Stomach (tissue), 9 donors: ENCODE data around the gene PEPD. TPM values are rescaled to one million over a fixed set of nuclear protein-coding genes. Genes with fewer than 3 reads are reported as not detected.

Experiments used
- DNase-seq, 2 donors: peaks; one replicate each; pipeline versions ENCODE4 v3.0.0 to v3.0.0-alpha.2; 2013 to 2019
- H3K27ac ChIP-seq, 5 donors: fragments of 200-600 bp in 4 of 5; sonication (generic) in 4 of 5; one replicate each; pipeline ENCODE4 v1.5.1; 2013 to 2019; ENCODE audit warnings: mild to moderate bottlenecking in 1 of 5, moderate library complexity in 1 of 5
- H3K27me3 ChIP-seq, 3 donors: fragments of 200-600 bp; sonication (generic); one replicate each; pipeline ENCODE4 v1.5.1; 2017 to 2019; ENCODE audit warnings: mixed run types in 1 of 3
- H3K36me3 ChIP-seq, 4 donors: fragments of 200-600 bp; sonication (generic); 1 replicate in 3 of 4; 2 replicates in 1 of 4; pipeline ENCODE4 v1.5.1; 2016 to 2019
- H3K4me1 ChIP-seq, 4 donors: fragments of 200-600 bp; sonication (generic); one replicate each; pipeline ENCODE4 v1.5.1; 2016 to 2019
- H3K4me3 ChIP-seq, 4 donors: fragments of 200-600 bp; sonication (generic) in 3 of 4; one replicate each; pipeline ENCODE4 v1.5.1; 2016 to 2019; ENCODE audit warnings: mild to moderate bottlenecking in 1 of 4
- H3K9me3 ChIP-seq, 4 donors: fragments of 200-600 bp; sonication (generic); one replicate each; pipeline ENCODE4 v1.5.1; 2016 to 2019
- EP300 ChIP-seq: sonication (generic); formaldehyde crosslinking; IDR thresholded peaks from one replicate; pipeline ENCODE4 v1.6.1; 2017; ENCODE audit warnings: antibody characterized with exemption
- POLR2A ChIP-seq, 4 donors: fragments of 450-650 bp; IDR thresholded peaks; one replicate each; pipeline ENCODE4 v1.6.1; 2016; ENCODE audit warnings: antibody characterized with exemption in 4 of 4, control low read depth in 2 of 4, mild to moderate bottlenecking in 1 of 4, moderate library complexity in 1 of 4
- POLR2AphosphoS5 ChIP-seq, 3 donors: sonication (generic); formaldehyde crosslinking; IDR thresholded peaks; one replicate each; pipeline ENCODE4 v1.6.1; 2016; ENCODE audit warnings: antibody characterized with exemption in 3 of 3
- WGBS, 5 donors: extraction: QIAGEN DNeasy Blood & Tissue Kit in 3 of 5; methylation state at CpG; one replicate each; pipeline versions ENCODE4 v1.1.5 to v1.1.7; 2013 to 2018; 5-methylcytosine and 5-hydroxymethylcytosine counted together
- intact Hi-C: fragments of 100-400 bp; cut with DNase I; formaldehyde crosslinking; loops from one replicate; pipeline ENCODE4 v1.15.1; 2023; ENCODE audit warnings: low total_unique reads
- polyA plus RNA-seq, 3 donors: library from polyadenylated mRNA; stranded (reverse); fragments of 200-250 nt; gene quantifications; one replicate each; pipeline ENCODE4 v1.2.3, GENCODE V29; 2013
- total RNA-seq, 5 donors: library from RNA; depleted of rRNA; stranded (reverse); fragments of >200 nt; gene quantifications; one replicate each; pipeline versions ENCODE4 v1.1.0 to v1.2.3, GENCODE V29; 2014 to 2016
- TF ChIP-seq, protein P1 (sequence below), 7 experiments: fragments of 450-650 bp in 4 of 7; fragments of 200-600 bp in 3 of 7; sonication (generic) in 3 of 7; IDR thresholded peaks; one replicate each; pipeline ENCODE4 v1.5.1; 2016 to 2019; ENCODE audit warnings: antibody characterized with exemption in 7 of 7, control low read depth in 2 of 7, mild to moderate bottlenecking in 1 of 7
- donor health status: healthy with polysubstance abuse.
- donor health status: Bipolar disorder and iron deficiency.
- donor health status: healthy.

Gene PEPD
- total and polyA plus RNA-seq, 8 donors: 8.8 to 99.4 (median 42.7) TPM

DNA sequence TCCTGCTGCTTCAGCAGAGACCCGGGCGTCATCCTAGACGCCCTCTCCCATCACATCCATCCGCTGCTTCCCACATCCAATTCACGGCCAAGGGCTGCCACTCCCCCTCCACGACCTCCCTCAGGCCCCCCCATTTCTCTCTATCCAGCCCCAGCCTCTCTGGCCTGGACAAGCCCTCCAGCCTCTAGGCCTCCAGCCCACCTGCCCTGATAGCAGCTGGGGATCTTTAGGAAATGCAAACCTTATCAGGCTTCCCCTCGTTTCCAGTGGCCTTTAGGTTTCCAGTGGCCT lies 51.6 kb downstream of the PEPD start:
- no peaks in the 10 kb centered on the region for H3K27me3 ChIP-seq
- no peaks in the 10 kb centered on the region for H3K4me1 ChIP-seq
- H3K9me3 ChIP-seq: no peaks in the 10 kb centered on the region
- intact Hi-C loops: no loop called here
- TF ChIP-seq, protein P1, sequence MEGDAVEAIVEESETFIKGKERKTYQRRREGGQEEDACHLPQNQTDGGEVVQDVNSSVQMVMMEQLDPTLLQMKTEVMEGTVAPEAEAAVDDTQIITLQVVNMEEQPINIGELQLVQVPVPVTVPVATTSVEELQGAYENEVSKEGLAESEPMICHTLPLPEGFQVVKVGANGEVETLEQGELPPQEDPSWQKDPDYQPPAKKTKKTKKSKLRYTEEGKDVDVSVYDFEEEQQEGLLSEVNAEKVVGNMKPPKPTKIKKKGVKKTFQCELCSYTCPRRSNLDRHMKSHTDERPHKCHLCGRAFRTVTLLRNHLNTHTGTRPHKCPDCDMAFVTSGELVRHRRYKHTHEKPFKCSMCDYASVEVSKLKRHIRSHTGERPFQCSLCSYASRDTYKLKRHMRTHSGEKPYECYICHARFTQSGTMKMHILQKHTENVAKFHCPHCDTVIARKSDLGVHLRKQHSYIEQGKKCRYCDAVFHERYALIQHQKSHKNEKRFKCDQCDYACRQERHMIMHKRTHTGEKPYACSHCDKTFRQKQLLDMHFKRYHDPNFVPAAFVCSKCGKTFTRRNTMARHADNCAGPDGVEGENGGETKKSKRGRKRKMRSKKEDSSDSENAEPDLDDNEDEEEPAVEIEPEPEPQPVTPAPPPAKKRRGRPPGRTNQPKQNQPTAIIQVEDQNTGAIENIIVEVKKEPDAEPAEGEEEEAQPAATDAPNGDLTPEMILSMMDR (IDR thresholded peaks at IDR 0.05): no peak
- no peak for TF ChIP-seq POLR2A (IDR thresholded peaks at IDR 0.05)
- TF ChIP-seq EP300: no peak
- TF ChIP-seq POLR2AphosphoS5 (IDR thresholded peaks at IDR 0.05): no peak
- H3K36me3 ChIP-seq: peaks cover 0 to 40% (median 22%) of the 10 kb centered on the region in 4 donors
- 86 to 91% (median 88%) methylated on average over 7 of the region's 7 CpGs for WGBS, 5 donors
- no peak for DNase-seq
- H3K4me3 ChIP-seq: no peak overlapping the region
- no peak overlapping the region for H3K27ac ChIP-seq

DNA sequence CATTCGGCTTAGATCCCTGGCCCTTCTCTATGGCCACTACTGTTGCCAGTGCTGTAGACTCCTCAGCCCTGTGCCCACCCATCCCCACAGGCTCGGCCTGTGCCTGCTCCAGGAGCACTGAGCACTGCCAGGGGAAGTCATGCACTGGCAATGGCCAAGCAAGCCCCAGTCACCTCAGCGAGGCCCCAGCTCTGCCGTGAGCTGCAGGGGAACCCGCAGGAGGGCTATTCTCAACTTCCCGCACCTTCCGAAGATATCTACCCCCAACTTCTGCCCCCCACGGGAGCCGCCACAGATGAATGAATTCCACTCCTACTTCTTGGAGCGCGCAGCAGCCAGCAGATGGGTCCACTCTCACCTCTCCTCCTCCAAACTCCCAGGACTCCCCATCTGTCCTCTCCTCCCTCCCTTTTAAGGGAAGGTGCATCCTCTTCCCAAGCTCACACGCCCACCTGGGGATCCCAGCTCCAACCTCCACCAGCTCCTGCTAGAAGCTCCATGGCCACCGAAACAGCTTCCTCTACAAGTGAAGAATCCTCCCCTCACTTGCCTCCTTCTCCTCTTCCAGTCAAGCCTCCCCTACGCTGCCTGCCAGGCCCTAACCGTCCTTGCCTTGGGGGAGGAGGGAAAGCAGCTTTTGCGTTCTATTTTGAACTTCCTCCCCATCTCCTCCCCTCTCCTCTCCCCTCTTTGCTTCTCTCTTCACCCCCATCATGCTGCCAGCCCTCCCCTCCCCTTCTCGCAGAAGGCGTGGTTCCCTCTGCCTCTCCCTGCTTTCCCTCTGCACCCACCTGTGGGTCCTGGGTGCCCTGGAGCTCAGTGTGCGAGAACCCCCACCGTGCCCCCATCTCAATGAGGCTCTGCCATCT lies 52.2 kb downstream of the PEPD start:
- no peaks in the 10 kb centered on the region for H3K9me3 ChIP-seq
- intact Hi-C loops: no loop called here
- no peak overlapping the region for H3K27ac ChIP-seq
- H3K4me1 ChIP-seq: no peaks in the 10 kb centered on the region
- H3K27me3 ChIP-seq: no peaks in the 10 kb centered on the region
- no peak overlapping the region for H3K4me3 ChIP-seq
- H3K36me3 ChIP-seq: peaks cover 0 to 37% (median 18%) of the 10 kb centered on the region in 4 donors
- TF ChIP-seq, protein P1 (IDR thresholded peaks at IDR 0.05): no peak
- TF ChIP-seq POLR2A (IDR thresholded peaks at IDR 0.05): no peak
- 89 to 92% (median 90%) methylated on average over 20 of the region's 20 CpGs for WGBS, 5 donors
- DNase-seq: no peak

DNA sequence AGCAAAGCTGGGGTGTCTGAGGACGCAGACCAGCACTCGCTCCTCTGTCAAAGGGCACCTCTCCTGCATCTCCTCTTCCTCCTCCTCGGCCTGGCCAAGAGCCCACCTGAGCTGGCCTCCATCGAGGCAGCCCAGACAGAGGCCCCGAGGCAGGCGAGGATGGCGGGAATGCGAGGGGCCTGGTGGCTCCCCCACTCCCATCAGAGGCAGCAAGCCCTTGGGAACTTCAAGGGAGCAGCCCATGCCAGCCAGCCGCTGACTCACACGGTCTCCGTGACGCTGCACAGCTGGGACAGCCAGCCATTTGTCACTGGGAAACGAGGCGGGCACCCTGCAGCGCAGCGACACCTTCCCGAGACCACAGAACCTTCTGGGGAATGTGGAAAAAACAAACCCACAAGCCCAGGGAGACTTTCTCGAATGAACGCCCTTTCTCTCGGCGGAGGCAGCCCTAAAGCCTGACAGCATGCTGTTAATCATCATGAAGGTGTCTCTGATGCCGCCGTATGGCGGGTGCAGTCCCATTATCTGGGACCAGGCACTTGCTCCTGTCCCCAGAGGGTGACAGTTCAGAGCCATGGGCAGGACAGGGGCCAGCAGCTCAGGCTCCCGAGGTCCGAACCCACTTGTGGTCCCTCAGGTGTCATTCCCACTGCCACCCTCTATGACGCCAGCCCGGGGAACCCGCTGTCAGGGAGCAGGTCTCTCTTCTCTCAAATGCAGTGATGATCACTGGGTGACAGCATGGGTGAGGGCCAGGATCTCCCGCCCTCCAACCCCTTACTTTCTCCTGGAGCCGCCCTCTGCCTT lies 53.0 kb downstream of the PEPD start:
- intact Hi-C loops: no loop called here
- no peak for DNase-seq
- WGBS, 5 donors: 78 to 92% (median 91%) methylated on average over 18 to 31 of the region's 31 CpGs

DNA sequence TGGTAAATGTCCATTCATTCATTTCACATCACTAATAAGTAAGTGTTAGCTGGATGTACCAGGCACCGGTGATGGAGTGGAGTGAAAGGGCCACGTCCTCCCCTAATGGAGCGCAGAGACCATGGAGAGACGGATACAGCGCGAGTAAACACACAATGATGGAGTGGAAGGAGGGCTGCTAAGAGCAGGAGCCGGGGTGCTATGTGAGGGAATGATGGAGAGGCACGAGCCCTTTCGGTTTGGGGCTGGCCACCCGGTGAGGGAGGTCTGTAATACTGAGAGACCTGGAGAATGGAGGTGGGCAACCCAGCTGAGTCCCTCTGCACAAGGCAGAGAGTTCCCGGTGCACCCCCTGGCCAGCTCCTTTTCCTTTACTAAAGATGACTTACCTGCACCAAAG lies 53.7 kb downstream of the PEPD start:
- TF ChIP-seq POLR2A (IDR thresholded peaks at IDR 0.05): no peak
- no peak for TF ChIP-seq EP300
- no peak for TF ChIP-seq POLR2AphosphoS5 (IDR thresholded peaks at IDR 0.05)
- TF ChIP-seq, protein P1 (IDR thresholded peaks at IDR 0.05): no peak
- 83 to 92% (median 85%) methylated on average over 10 to 11 of the region's 11 CpGs for WGBS, 5 donors
- peaks cover 7 to 42% (median 24%) of the 10 kb centered on the region in 4 donors for H3K36me3 ChIP-seq
- H3K4me1 ChIP-seq: no peaks in the 10 kb centered on the region
- no peak overlapping the region for H3K4me3 ChIP-seq
- H3K9me3 ChIP-seq: no peaks in the 10 kb centered on the region
- no peak overlapping the region for H3K27ac ChIP-seq
- intact Hi-C loops: no loop called here
- DNase-seq: no peak
- no peaks in the 10 kb centered on the region for H3K27me3 ChIP-seq

More for the DNA sequence above, 53.0 kb downstream of the PEPD start:
- H3K4me3 ChIP-seq: no peak overlapping the region
- H3K4me1 ChIP-seq: no peaks in the 10 kb centered on the region
- peaks cover under 1 to 37% (median 19%) of the 10 kb centered on the region in 4 donors for H3K36me3 ChIP-seq
- H3K27me3 ChIP-seq: no peaks in the 10 kb centered on the region
- H3K9me3 ChIP-seq: no peaks in the 10 kb centered on the region
- H3K27ac ChIP-seq: no peak overlapping the region
- TF ChIP-seq POLR2AphosphoS5 (IDR thresholded peaks at IDR 0.05): no peak
- TF ChIP-seq, protein P1 (IDR thresholded peaks at IDR 0.05): no peak
- TF ChIP-seq EP300: no peak
- TF ChIP-seq POLR2A (IDR thresholded peaks at IDR 0.05): no peak
